Calu3 (cell line): ENCODE results near the gene PVALB. TPM values are rescaled to one million over a fixed set of nuclear protein-coding genes. Genes with fewer than 3 reads are reported as not detected.

Experiments used
- BruUV-seq: library from RNA; stranded (reverse); fragments of 400-500 nt; replicated peaks from 2 replicates; lab custom pipeline; 2021; lab: Mats Ljungman, UMichigan
- CTCF ChIA-PET: fragments of 300-600 bp; sonication (Branson Sonifier 250); formaldehyde crosslinking; loops from one replicate; lab custom pipeline; 2022; ENCODE audit warnings: antibody characterized with exemption; lab: Charles Lee
- DNase-seq: peaks from one replicate; pipeline ENCODE4 v3.0.0; 2022
- H3K27ac Mint-ChIP-seq: one replicate; pipeline ENCODE4 v1.8.0; 2022; ENCODE audit warnings: mixed read lengths; ENCODE audit not compliant: unreplicated experiment
- H3K27me3 Mint-ChIP-seq: one replicate; pipeline ENCODE4 v1.8.0; 2022; ENCODE audit warnings: mixed read lengths; ENCODE audit not compliant: unreplicated experiment
- H3K36me3 Mint-ChIP-seq: one replicate; pipeline ENCODE4 v1.8.0; 2022; ENCODE audit warnings: mild to moderate bottlenecking, moderate library complexity, mixed read lengths; ENCODE audit not compliant: insufficient read depth, unreplicated experiment
- H3K4me1 Mint-ChIP-seq: one replicate; pipeline ENCODE4 v1.8.0; 2022; ENCODE audit warnings: mild to moderate bottlenecking, low read depth, mixed read lengths; ENCODE audit not compliant: unreplicated experiment
- H3K4me3 Mint-ChIP-seq: one replicate; pipeline ENCODE4 v1.8.0; 2022; ENCODE audit warnings: mild to moderate bottlenecking, low read depth, moderate library complexity, mixed read lengths; ENCODE audit not compliant: unreplicated experiment
- H3K9me3 Mint-ChIP-seq: one replicate; pipeline ENCODE4 v1.8.0; 2022; ENCODE audit warnings: low read depth, mixed read lengths; ENCODE audit not compliant: unreplicated experiment
- intact Hi-C: fragments of 100-400 bp; cut with micrococcal nuclease; formaldehyde crosslinking; loops from one replicate; pipeline ENCODE4 v1.10.0; 2022; ENCODE audit not compliant: unreplicated experiment
- total RNA-seq: library from RNA; stranded (reverse); gene quantifications from 2 replicates; pipeline ENCODE4 v1.2.3, GENCODE V29; 2022
- TF ChIP-seq, protein P1 (sequence below): fragments of 200-600 bp; IDR thresholded peaks from one replicate; pipeline ENCODE4 v1.8.0; 2022; ENCODE audit warnings: antibody characterized with exemption; ENCODE audit not compliant: unreplicated experiment

PVALB gene
- total RNA-seq, 1 experiment from 2014 or later = not detected

DNA sequence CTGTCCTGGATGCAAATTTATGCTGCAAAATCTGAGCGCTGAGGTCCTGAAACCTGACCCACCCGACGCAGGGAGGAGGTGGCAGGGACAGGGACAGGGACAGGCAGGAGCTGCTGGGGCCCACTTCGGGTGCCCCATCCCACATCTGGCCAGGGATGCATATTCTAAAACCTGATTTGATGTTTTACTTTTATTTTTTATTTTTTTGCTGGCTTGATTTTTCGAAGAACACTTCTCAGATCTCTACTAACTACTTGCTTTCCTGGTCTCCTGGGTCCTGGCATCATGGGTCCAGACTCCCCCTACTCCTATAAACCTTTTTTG is 652 bp upstream of the PVALB start:
- CTCF ChIA-PET = no interaction called here
- Mint-ChIP-seq H3K36me3 (no peaks in the 10 kb centered on the region), H3K4me3 (peak overlapping the region; percentile 17), H3K9me3 (no peaks in the 10 kb centered on the region), H3K27ac (no peak overlapping the region), H3K4me1 (no peaks in the 10 kb centered on the region), H3K27me3 (peaks cover 94% of the 10 kb centered on the region)
- no peak for DNase-seq
- intact Hi-C loops = no loop called here
- BruUV-seq = no TSS peak
- TF ChIP-seq, protein P1, sequence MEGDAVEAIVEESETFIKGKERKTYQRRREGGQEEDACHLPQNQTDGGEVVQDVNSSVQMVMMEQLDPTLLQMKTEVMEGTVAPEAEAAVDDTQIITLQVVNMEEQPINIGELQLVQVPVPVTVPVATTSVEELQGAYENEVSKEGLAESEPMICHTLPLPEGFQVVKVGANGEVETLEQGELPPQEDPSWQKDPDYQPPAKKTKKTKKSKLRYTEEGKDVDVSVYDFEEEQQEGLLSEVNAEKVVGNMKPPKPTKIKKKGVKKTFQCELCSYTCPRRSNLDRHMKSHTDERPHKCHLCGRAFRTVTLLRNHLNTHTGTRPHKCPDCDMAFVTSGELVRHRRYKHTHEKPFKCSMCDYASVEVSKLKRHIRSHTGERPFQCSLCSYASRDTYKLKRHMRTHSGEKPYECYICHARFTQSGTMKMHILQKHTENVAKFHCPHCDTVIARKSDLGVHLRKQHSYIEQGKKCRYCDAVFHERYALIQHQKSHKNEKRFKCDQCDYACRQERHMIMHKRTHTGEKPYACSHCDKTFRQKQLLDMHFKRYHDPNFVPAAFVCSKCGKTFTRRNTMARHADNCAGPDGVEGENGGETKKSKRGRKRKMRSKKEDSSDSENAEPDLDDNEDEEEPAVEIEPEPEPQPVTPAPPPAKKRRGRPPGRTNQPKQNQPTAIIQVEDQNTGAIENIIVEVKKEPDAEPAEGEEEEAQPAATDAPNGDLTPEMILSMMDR = no peak

DNA sequence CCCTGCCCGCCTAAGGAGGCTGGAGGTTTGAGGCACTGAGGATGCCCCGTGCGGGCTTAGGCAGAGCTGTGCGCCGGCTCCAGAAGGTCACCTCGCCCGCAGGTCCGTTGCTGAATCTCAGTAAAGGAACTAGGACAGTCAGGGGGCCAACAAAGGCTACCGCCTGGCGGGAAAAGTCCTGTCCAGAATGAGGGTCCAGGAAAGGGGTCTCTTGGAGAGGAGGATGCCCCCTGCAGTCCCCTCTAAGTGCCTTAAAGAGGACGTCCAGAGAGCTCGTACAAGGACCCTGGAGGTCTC is 548 bp downstream of the PVALB start:
- Mint-ChIP-seq H3K9me3 (no peaks in the 10 kb centered on the region), H3K4me3 (peak overlapping the region; percentile 17), H3K36me3 (no peaks in the 10 kb centered on the region), H3K4me1 (no peaks in the 10 kb centered on the region), H3K27me3 (peaks cover 100% of the 10 kb centered on the region), H3K27ac (no peak overlapping the region)
- DNase-seq = no peak
- intact Hi-C loops = no loop called here
- no TSS peak for BruUV-seq
- CTCF ChIA-PET = no interaction called here
- TF ChIP-seq, protein P1 = no peak

DNA sequence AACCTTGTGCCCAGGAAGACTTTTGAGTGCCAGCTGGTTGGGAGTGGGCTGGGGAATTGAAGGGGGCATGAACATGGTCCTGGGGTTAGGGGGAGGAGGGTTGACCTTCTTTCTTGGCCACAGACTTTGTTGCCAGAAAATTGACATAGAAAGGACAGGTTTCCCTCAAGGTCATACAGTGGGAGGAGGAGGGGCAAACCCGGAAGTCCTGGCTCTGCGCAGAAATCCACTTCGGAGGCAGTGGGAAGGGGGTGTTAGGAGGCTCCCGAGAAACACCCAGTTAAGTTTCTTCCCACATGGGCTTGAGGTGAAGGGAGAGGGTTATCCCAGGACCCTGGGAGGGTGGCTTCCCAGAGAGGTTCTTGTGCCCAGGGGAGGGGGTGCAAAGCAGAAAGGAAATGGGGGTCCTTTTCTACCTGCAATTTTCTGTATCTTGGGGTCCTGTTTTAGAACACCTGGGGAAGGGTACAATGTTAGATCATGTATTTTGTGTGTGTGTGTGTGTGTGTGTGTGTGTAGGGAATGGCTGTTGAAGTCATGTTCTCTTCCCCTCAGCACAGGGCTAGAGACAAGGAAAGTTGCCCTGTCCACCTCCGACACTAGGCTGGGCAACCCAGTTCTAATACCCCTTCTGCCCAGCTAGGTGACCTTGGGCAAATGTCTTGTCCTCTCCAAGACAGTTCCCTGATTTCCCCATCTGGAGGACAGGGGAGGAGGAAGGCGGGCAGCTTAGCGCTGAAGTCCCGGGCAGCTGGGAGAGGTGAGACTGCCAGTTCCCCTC is 1.1 kb downstream of the PVALB start:
- Mint-ChIP-seq H3K4me3 (no peak overlapping the region), H3K9me3 (no peaks in the 10 kb centered on the region), H3K27ac (no peak overlapping the region), H3K36me3 (no peaks in the 10 kb centered on the region), H3K27me3 (peaks cover 100% of the 10 kb centered on the region), H3K4me1 (no peaks in the 10 kb centered on the region)
- CTCF ChIA-PET = no interaction called here
- intact Hi-C loops = no loop called here
- TF ChIP-seq, protein P1 = no peak
- DNase-seq = no peak
- no TSS peak for BruUV-seq

DNA sequence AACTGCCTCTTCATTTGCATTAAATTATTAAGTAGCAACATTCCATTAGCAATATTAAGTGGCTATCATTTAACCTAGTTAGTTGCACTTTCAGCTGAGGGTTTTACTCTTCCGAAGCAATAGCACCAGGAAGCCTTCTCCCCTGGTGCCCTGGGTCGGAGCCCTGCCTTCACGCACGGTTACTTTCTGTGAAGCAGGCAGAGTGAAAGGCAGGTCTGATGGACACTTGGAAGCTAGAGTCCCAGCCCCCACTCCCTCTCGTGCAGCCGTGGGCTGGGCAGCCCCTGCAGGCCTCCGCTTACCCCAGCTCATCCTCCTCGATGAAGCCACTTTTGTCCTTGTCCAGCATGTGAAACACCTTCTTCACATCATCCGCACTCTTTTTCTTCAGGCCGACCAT is 2.0 kb downstream of the PVALB start:
- Mint-ChIP-seq H3K27me3 (peaks cover 98% of the 10 kb centered on the region), H3K27ac (no peak overlapping the region), H3K9me3 (no peaks in the 10 kb centered on the region), H3K36me3 (no peaks in the 10 kb centered on the region), H3K4me3 (no peak overlapping the region), H3K4me1 (no peaks in the 10 kb centered on the region)
- CTCF ChIA-PET = no interaction called here
- TF ChIP-seq, protein P1 = no peak
- DNase-seq = no peak
- intact Hi-C loops = no loop called here
- no TSS peak for BruUV-seq
